Activated CD4-positive, CD25-positive, alpha-beta regulatory T cell treated with anti-CD3 and anti-CD28 coated beads, Interleukin-2, amount 50 U/mL, for 72 hours (primary cell): Measurements from ENCODE around the gene AHNAK2.

ENCODE experiments used
- DNase-seq: peaks from one replicate; pipeline ENCODE4 v3.0.0; 2021

Gene AHNAK2

GRCh38 chr14:104984056-104984894 lies 6.1 kb upstream of the AHNAK2 start:
- no peak for DNase-seq

GRCh38 chr14:104983231-104983721 lies 5.1 kb upstream of the AHNAK2 start:
- no peak for DNase-seq

GRCh38 chr14:104982548-104983230 lies 4.5 kb upstream of the AHNAK2 start:
- no peak for DNase-seq

GRCh38 chr14:104981699-104982541 lies 3.7 kb upstream of the AHNAK2 start:
- no peak for DNase-seq

GRCh38 chr14:104980611-104981531 lies 2.7 kb upstream of the AHNAK2 start:
- DNase-seq, result no peak

GRCh38 chr14:104979758-104980610 lies 1.8 kb upstream of the AHNAK2 start:
- no peak for DNase-seq

- no peak for DNase-seq
These were observed 845 bp upstream of the AHNAK2 start for GRCh38 chr14:104978746-104979691.

- DNase-seq, result no peak
These were observed 1.0 kb downstream of the AHNAK2 start for GRCh38 chr14:104977008-104977680.

GRCh38 chr14:104976198-104977007 lies 1.8 kb downstream of the AHNAK2 start:
- peak; percentile 91 for DNase-seq

- DNase-seq, result no peak
These were observed 2.5 kb downstream of the AHNAK2 start for GRCh38 chr14:104975481-104976197.

GRCh38 chr14:104974665-104975390 lies 3.3 kb downstream of the AHNAK2 start:
- DNase-seq, result no peak

- no peak for DNase-seq
These were observed 4.0 kb downstream of the AHNAK2 start for GRCh38 chr14:104974146-104974541.

GRCh38 chr14:104973385-104974145 lies 4.6 kb downstream of the AHNAK2 start:
- DNase-seq, result no peak

GRCh38 chr14:104973135-104973384 lies 5.1 kb downstream of the AHNAK2 start:
- DNase-seq, result no peak

- peak; percentile 25 for DNase-seq
These were observed 5.7 kb downstream of the AHNAK2 start for GRCh38 chr14:104972301-104973134.
